Gastrocnemius medialis (tissue), 4 donors: ENCODE measurements around the gene OTOF. TPM values are rescaled to one million over a fixed set of nuclear protein-coding genes. Genes with fewer than 3 reads are reported as not detected.

Source experiments
- ATAC-seq, 2 donors: fragments of 150-250 bp; one replicate each; pipeline ENCODE4 v1.9.1; 2016
- DNase-seq, 2 donors: peaks; one replicate each; pipeline ENCODE4 v3.0.0-alpha.2; 2019
- H3K27ac ChIP-seq, 4 donors: fragments of 200-600 bp; sonication (generic); 1 replicate in 1 of 4; 2 replicates in 3 of 4; pipeline ENCODE4 v1.5.1; 2016 to 2018; ENCODE audit warnings: mild to moderate bottlenecking in 2 of 4, moderate library complexity in 1 of 4
- H3K27me3 ChIP-seq, 3 donors: fragments of 200-600 bp; sonication (generic) in 2 of 3; 1 replicate in 1 of 3; 2 replicates in 2 of 3; pipeline versions ENCODE4 v1.5.1 to v1.6.0; 2016 to 2019; ENCODE audit warnings: mild to moderate bottlenecking in 1 of 3, moderate library complexity in 1 of 3
- H3K36me3 ChIP-seq, 2 donors: fragments of 200-600 bp; sonication (generic) in 1 of 2; one replicate each; pipeline ENCODE4 v1.5.1; 2017 to 2018
- H3K4me1 ChIP-seq, 2 donors: fragments of 200-600 bp; sonication (generic) in 1 of 2; one replicate each; pipeline ENCODE4 v1.5.1; 2016 to 2017; ENCODE audit warnings: mild to moderate bottlenecking in 2 of 2
- H3K4me3 ChIP-seq, 4 donors: fragments of 200-600 bp; sonication (generic) in 3 of 4; 1 replicate in 1 of 4; 2 replicates in 3 of 4; pipeline ENCODE4 v1.5.1; 2016 to 2019; ENCODE audit warnings: mild to moderate bottlenecking in 2 of 4
- H3K9me3 ChIP-seq, 3 donors: fragments of 200-600 bp; sonication (generic) in 2 of 3; 1 replicate in 1 of 3; 2 replicates in 2 of 3; pipeline ENCODE4 v1.5.1; 2016 to 2019
- CTCF ChIP-seq, 5 experiments: fragments of 450-650 bp in 3 of 5; fragments of 200-600 bp in 2 of 5; sonication (generic) in 2 of 5; IDR thresholded peaks in 4 of 5; conservative IDR thresholded peaks in 1 of 5; 1 replicate in 4 of 5; 2 replicates in 1 of 5; pipeline ENCODE4 v1.5.1; 2016 to 2019; ENCODE audit warnings: antibody characterized with exemption in 5 of 5, mild to moderate bottlenecking in 3 of 5, moderate library complexity in 3 of 5
- POLR2A ChIP-seq, 2 donors: fragments of 450-650 bp; IDR thresholded peaks; one replicate each; pipeline ENCODE4 v1.6.1; 2017; ENCODE audit warnings: antibody characterized with exemption in 2 of 2, mild to moderate bottlenecking in 2 of 2, moderate library complexity in 2 of 2
- in situ Hi-C, 4 donors: fragments of 200-750 bp; cut with MboI; loops; one replicate each; pipeline versions ENCODE4 v1.15.0 to v1.8.0; 2017; ENCODE audit warnings: low sequenced_read_pairs in 4 of 4
- intact Hi-C: fragments of 100-400 bp; cut with DNase I; formaldehyde crosslinking; loops from one replicate; pipeline ENCODE4 v1.15.1; 2023; ENCODE audit warnings: low total_unique reads
- total RNA-seq, 4 donors: library from RNA; depleted of rRNA; stranded (reverse); fragments of >200 nt; gene quantifications; one replicate each; pipeline versions ENCODE4 v1.1.0 to v1.2.3, GENCODE V29; 2016

The OTOF gene
- total RNA-seq, 4 donors from 2014 or later, result 0.09 to 0.46 TPM; not detected in 2

GRCh38 chr2:26519396-26520147 lies 41.6 kb upstream of the OTOF start:
- H3K4me3 ChIP-seq, result no peak overlapping the region
- ATAC-seq, result no peak
- H3K36me3 ChIP-seq, result no peaks in the 10 kb centered on the region
- no peaks in the 10 kb centered on the region for H3K27me3 ChIP-seq
- intact Hi-C loops (no loop called here), in situ Hi-C loops (no loop called here)
- H3K4me1 ChIP-seq, result no peaks in the 10 kb centered on the region
- no peak overlapping the region for H3K27ac ChIP-seq
- DNase-seq, result no peak
- TF ChIP-seq CTCF (IDR thresholded peaks at IDR 0.05 in 4 of 5, conservative IDR thresholded peaks at IDR 0.05 in 1 of 5) (no peak), POLR2A (IDR thresholded peaks at IDR 0.05) (no peak)
- no peaks in the 10 kb centered on the region for H3K9me3 ChIP-seq

GRCh38 chr2:26516781-26517180 lies 38.9 kb upstream of the OTOF start:
- H3K4me1 ChIP-seq, result no peaks in the 10 kb centered on the region
- ATAC-seq, result no peak
- no peaks in the 10 kb centered on the region for H3K9me3 ChIP-seq
- in situ Hi-C loops, result no loop called here
- intact Hi-C loops, result no loop called here
- TF ChIP-seq POLR2A (IDR thresholded peaks at IDR 0.05), result no peak
- TF ChIP-seq CTCF (IDR thresholded peaks at IDR 0.05 in 4 of 5, conservative IDR thresholded peaks at IDR 0.05 in 1 of 5), result no peak
- no peaks in the 10 kb centered on the region for H3K36me3 ChIP-seq
- no peak overlapping the region for H3K4me3 ChIP-seq
- no peak overlapping the region for H3K27ac ChIP-seq
- no peak for DNase-seq
- H3K27me3 ChIP-seq, result no peaks in the 10 kb centered on the region

GRCh38 chr2:26516246-26516645 lies 38.3 kb upstream of the OTOF start:
- TF ChIP-seq CTCF (IDR thresholded peaks at IDR 0.05 in 4 of 5, conservative IDR thresholded peaks at IDR 0.05 in 1 of 5) (no peak), POLR2A (IDR thresholded peaks at IDR 0.05) (no peak)
- intact Hi-C loops (no loop called here), in situ Hi-C loops (no loop called here)
- DNase-seq, result no peak
- H3K4me1 ChIP-seq, result no peaks in the 10 kb centered on the region
- no peaks in the 10 kb centered on the region for H3K9me3 ChIP-seq
- H3K27me3 ChIP-seq, result no peaks in the 10 kb centered on the region
- no peaks in the 10 kb centered on the region for H3K36me3 ChIP-seq
- no peak for ATAC-seq
- H3K27ac ChIP-seq, result no peak overlapping the region
- H3K4me3 ChIP-seq, result no peak overlapping the region

DNA sequence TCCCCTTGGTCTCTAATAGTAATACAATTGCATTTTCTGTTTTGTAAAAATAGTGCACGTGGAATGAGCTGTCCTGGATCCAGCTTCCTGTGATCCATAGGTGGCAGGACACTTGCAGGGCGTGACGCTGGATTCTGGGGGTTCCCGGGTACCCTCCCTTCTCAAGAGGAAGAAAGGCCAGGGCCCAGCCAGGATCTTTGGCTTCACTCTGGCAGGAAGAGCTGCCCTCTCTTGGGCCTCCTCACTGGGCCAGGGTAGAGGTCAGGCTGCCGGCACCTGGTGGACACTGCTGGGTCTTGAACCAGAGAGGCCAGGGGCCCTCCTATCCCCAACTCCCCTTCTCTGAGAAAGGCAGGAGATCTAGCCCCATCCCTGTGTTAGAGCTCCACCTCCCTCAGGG lies 37.8 kb upstream of the OTOF start:
- TF ChIP-seq CTCF (IDR thresholded peaks at IDR 0.05 in 4 of 5, conservative IDR thresholded peaks at IDR 0.05 in 1 of 5) (no peak), POLR2A (IDR thresholded peaks at IDR 0.05) (no peak)
- DNase-seq, result no peak
- intact Hi-C loops, result no loop called here
- Histone ChIP-seq H3K36me3 (no peaks in the 10 kb centered on the region), H3K27ac (no peak overlapping the region), H3K4me3 (no peak overlapping the region), H3K27me3 (no peaks in the 10 kb centered on the region), H3K4me1 (no peaks in the 10 kb centered on the region), H3K9me3 (no peaks in the 10 kb centered on the region)
- no peak for ATAC-seq
- in situ Hi-C loops, result no loop called here

DNA sequence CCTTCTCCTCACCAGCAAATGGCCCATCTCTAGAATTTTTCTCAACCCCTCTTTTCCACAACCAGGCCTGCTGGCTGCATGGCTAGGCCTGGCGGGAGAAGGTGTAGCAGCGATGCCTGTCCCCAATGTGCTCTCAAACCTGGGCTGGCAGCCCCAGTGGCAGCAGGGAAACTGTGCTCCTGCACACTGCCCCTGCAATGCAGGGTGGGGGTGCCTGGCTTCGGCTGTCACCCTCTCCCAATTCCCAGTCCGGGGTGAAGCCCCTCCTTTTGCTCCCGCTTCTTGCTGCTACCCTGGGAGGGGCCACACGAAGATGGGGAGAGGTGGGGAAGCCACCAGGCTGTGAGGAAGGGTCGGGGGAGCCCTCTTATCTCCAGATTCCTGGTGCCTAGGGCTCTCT lies 36.1 kb upstream of the OTOF start:
- Histone ChIP-seq H3K9me3 (no peaks in the 10 kb centered on the region), H3K4me3 (no peak overlapping the region), H3K27ac (no peak overlapping the region), H3K4me1 (no peaks in the 10 kb centered on the region), H3K27me3 (no peaks in the 10 kb centered on the region), H3K36me3 (no peaks in the 10 kb centered on the region)
- intact Hi-C loops (no loop called here), in situ Hi-C loops (no loop called here)
- ATAC-seq, result no peak
- TF ChIP-seq CTCF (IDR thresholded peaks at IDR 0.05 in 4 of 5, conservative IDR thresholded peaks at IDR 0.05 in 1 of 5) (no peak), POLR2A (IDR thresholded peaks at IDR 0.05) (no peak)
- DNase-seq, result no peak
